NB4 (cell line): Measurements from ENCODE around the gene PER2.

ENCODE experiments used
- CTCF ChIP-seq: IDR thresholded peaks from one replicate; pipeline ENCODE4 v1.5.1; 2012; ENCODE audit warnings: low read depth, low read length
- MAX ChIP-seq: IDR thresholded peaks from 2 replicates; pipeline ENCODE4 v1.6.1; 2011; ENCODE audit warnings: low read depth, low read length
- MYC ChIP-seq: IDR thresholded peaks from 2 replicates; pipeline ENCODE4 v1.6.1; 2011; ENCODE audit warnings: low read depth, low read length
- POLR2A ChIP-seq: IDR thresholded peaks from 2 replicates; pipeline ENCODE4 v1.6.1; 2011; ENCODE audit warnings: mild to moderate bottlenecking; ENCODE audit not compliant: insufficient read length; ENCODE audit errors: extremely low read depth

GRCh38 chr2:238290715-238291549 lies 2.5 kb upstream of the PER2 start:
- TF ChIP-seq POLR2A (no peak), CTCF (no peak), MYC (no peak), MAX (no peak)
